IPS-15b (cell line): ENCODE measurements around the gene ULK4.

Source experiments
- H3K27me3 ChIP-seq: one replicate; pipeline ENCODE4 v1.6.1; 2013; ENCODE audit warnings: low read length; ENCODE audit not compliant: control insufficient read depth, insufficient read depth
- H3K36me3 ChIP-seq: one replicate; pipeline ENCODE4 v1.6.1; 2013; ENCODE audit warnings: low read length; ENCODE audit not compliant: control insufficient read depth, insufficient read depth
- H3K4me1 ChIP-seq: one replicate; pipeline ENCODE4 v1.6.1; 2013; ENCODE audit warnings: mild to moderate bottlenecking, low read length; ENCODE audit not compliant: control insufficient read depth, insufficient read depth
- H3K4me3 ChIP-seq: one replicate; pipeline ENCODE4 v1.5.1; 2013; ENCODE audit warnings: low read depth, low read length
- H3K9ac ChIP-seq: one replicate; pipeline ENCODE4 v1.6.1; 2013; ENCODE audit warnings: low read depth, mild to moderate bottlenecking, low read length
- H3K9me3 ChIP-seq: one replicate; pipeline ENCODE4 v1.6.1; 2013; ENCODE audit warnings: mild to moderate bottlenecking, low read length; ENCODE audit not compliant: control insufficient read depth, insufficient read depth

Gene ULK4

DNA sequence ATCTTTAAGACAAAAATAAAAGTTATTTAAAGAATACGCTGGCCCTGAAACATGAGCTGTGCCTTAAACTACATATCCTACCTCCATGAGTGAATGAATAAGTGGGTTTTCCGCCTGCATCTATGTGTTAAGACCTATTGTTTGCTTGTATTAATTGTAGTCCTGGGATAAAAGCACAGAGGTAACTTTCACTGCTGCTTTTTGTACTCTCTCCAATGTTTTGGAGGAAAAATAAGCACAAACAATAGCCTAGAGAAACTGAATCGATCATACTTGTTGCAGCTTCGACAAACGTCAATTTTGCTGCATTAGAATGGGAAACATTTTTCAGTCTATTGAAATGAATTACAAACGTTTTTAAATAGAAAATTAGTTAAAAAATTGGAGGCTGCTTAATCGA is 763.9 kb downstream of the ULK4 start:
- Histone ChIP-seq H3K4me3 (peak overlapping the region; percentile 64), H3K27me3 (peaks cover 4% of the 10 kb centered on the region), H3K36me3 (no peaks in the 10 kb centered on the region), H3K9me3 (no peaks in the 10 kb centered on the region), H3K9ac (no peak overlapping the region), H3K4me1 (peaks cover 4% of the 10 kb centered on the region)
